HepG2 (cell line): ENCODE data around the gene IZUMO4. TPM values are rescaled to one million over a fixed set of nuclear protein-coding genes. Genes with fewer than 3 reads are reported as not detected.
A peak's percentile ranks its signal among the peaks of the same experiment; 100 is the strongest.

Source experiments
- AHR ChIP-seq: IDR thresholded peaks from 2 replicates; pipeline ENCODE4 v1.6.1; 2018; ENCODE audit warnings: missing genetic modification reagents, missing compliant biosample characterization
- ARID4A ChIP-seq: sonication (generic); formaldehyde crosslinking; IDR thresholded peaks from 2 replicates; pipeline ENCODE4 v1.5.0; 2020; ENCODE audit warnings: mild to moderate bottlenecking, missing genetic modification reagents, borderline replicate concordance
- ATF3 ChIP-seq: sonication (generic); formaldehyde crosslinking; IDR thresholded peaks from 2 replicates; pipeline ENCODE4 v1.4.0; 2020; ENCODE audit warnings: missing genetic modification reagents
- CREB1 ChIP-seq, 2 experiments: fragments of 450-650 bp in 1 of 2; IDR thresholded peaks; 2 replicates each; pipeline ENCODE4 v1.6.1; 2016 to 2017; ENCODE audit warnings: control low read depth in 1 of 2, mild to moderate bottlenecking in 1 of 2, missing compliant biosample characterization in 1 of 2, missing genetic modification characterization in 1 of 2
- GATA4 ChIP-seq: sonication (generic); IDR thresholded peaks from 2 replicates; pipeline ENCODE4 v1.6.1; 2016; ENCODE audit warnings: antibody characterized with exemption, low read depth, borderline replicate concordance
- HDAC2 ChIP-seq: sonication (generic); formaldehyde crosslinking; IDR thresholded peaks from 2 replicates; pipeline ENCODE4 v1.4.0; 2020; ENCODE audit warnings: missing genetic modification reagents
- HOXA9 ChIP-seq: sonication (generic); formaldehyde crosslinking; IDR thresholded peaks from 2 replicates; pipeline ENCODE4 v1.8.1; 2022; ENCODE audit warnings: missing genetic modification reagents, mild to moderate bottlenecking, moderate library complexity, borderline replicate concordance
- POGZ ChIP-seq: sonication (generic); formaldehyde crosslinking; IDR thresholded peaks from 2 replicates; pipeline ENCODE4 v1.4.0; 2020; ENCODE audit warnings: mild to moderate bottlenecking, missing genetic modification reagents
- SALL1 ChIP-seq: sonication (generic); formaldehyde crosslinking; IDR thresholded peaks from 2 replicates; pipeline ENCODE4 v1.8.0; 2022; ENCODE audit warnings: mild to moderate bottlenecking, missing genetic modification reagents
- ZNF232 ChIP-seq: sonication (generic); formaldehyde crosslinking; IDR thresholded peaks from 2 replicates; pipeline ENCODE4 v1.4.0; 2020; ENCODE audit warnings: missing genetic modification reagents, borderline replicate concordance
- ZNF263 ChIP-seq: sonication (generic); formaldehyde crosslinking; IDR thresholded peaks from 2 replicates; pipeline ENCODE4 v1.4.0; 2020; ENCODE audit warnings: missing genetic modification reagents
- ZNF362 ChIP-seq: sonication (generic); formaldehyde crosslinking; IDR thresholded peaks from 2 replicates; pipeline ENCODE4 v1.4.0; 2020; ENCODE audit warnings: missing genetic modification reagents, mild to moderate bottlenecking, borderline replicate concordance
- ZNF800 ChIP-seq: sonication (generic); formaldehyde crosslinking; IDR thresholded peaks from 2 replicates; pipeline ENCODE4 v1.4.0; 2020; ENCODE audit warnings: missing genetic modification reagents
- polyA plus RNA-seq, 8 experiments: library from polyadenylated mRNA; depleted of rRNA in 3 of 8; stranded (reverse) in 7 of 8; unstranded in 1 of 8; fragments of >200 nt; fragmentation: Illumina TruSeq in 4 of 8; extraction: Trizol in 4 of 8; gene quantifications; 2 replicates each; pipeline versions ENCODE4 v1.2.1 to v1.2.3, GENCODE V29; 2011 to 2016; ENCODE audit warnings: low read depth in 4 of 8, missing spikeins in 1 of 8, mixed read lengths in 1 of 8; ENCODE audit not compliant: insufficient read depth in 1 of 8
- total RNA-seq, 5 experiments: library from RNA; depleted of rRNA; stranded (reverse); fragments of >200 nt; fragmentation: Illumina TruSeq; extraction: Trizol; gene quantifications; 2 replicates each; pipeline ENCODE4 v1.2.3, GENCODE V29; 2016; ENCODE audit warnings: low read depth in 1 of 5

The IZUMO4 gene
- total and polyA plus RNA-seq, 2 of the 13 experiments (the other 11 are each of a cell fraction or from before 2014, with no cell fraction given), result 0.77 to 3.9 TPM

GRCh38 chr19:2050991-2051772, 45.5 kb upstream of the IZUMO4 start, which contains the start of gene MKNK2 (continued):
- TF ChIP-seq ATF3 (CRISPR knock-in tag) (peak; percentile 10; the same call in 1 of the 2 replicates), SALL1 (peak; percentile 76), ZNF232 (0 out of 2 replicates have a peak, but pooled peaks have one; percentile 79), HDAC2 (peak; percentile 68; the same call in 1 of the 2 replicates), ZNF263 (CRISPR knock-in tag) (no peak; the same call in 1 of the 2 replicates), HOXA9 (CRISPR knock-in tag) (no peak), ARID4A (CRISPR knock-in tag) (peak; percentile 57; the same call in 1 of the 2 replicates), POGZ (CRISPR knock-in tag) (0 out of 2 replicates have a peak, but pooled peaks have one; percentile 18), CREB1 (IDR thresholded peaks at IDR 0.05) (peak; percentile 80), CREB1 (CRISPR knock-in tag; IDR thresholded peaks at IDR 0.05) (no peak), AHR (no peak), ZNF800 (CRISPR knock-in tag) (no peak), GATA4 (peak; percentile 55; the same call in 1 of the 2 replicates), ZNF362 (CRISPR knock-in tag) (no peak)
